CD4-positive, alpha-beta memory T cell (primary cell): Measurements from ENCODE around the gene MRPL58. TPM values are rescaled to one million over a fixed set of nuclear protein-coding genes. Genes with fewer than 3 reads are reported as not detected.

ENCODE experiments used
- polyA plus RNA-seq, 2 donors: library from polyadenylated mRNA; unstranded; fragments of 300-500 nt; fragmentation: Illumina TruSeq; gene quantifications; one replicate each; pipeline ENCODE4 v1.2.3, GENCODE V29; 2021
- total RNA-seq, 2 experiments: library from RNA; stranded (reverse); gene quantifications; one replicate each; pipeline ENCODE4 v1.2.3, GENCODE V29; 2021

MRPL58 gene
- total and polyA plus RNA-seq, 4 experiments from 2014 or later, result 22.6 to 62.2 (median 41.6) TPM

Other genes starting within 250 kb of the MRPL58 start
- gene NAT9, start 236.3 kb upstream of the MRPL58 start, total RNA-seq, result 10 to 100 TPM; 60.0 to 70.3 TPM
- gene NAT9, start 236.3 kb upstream of the MRPL58 start, polyA plus RNA-seq, result 10 to 100 TPM; 11.9 to 19.1 TPM
- gene GRIN2C, start 152.8 kb upstream of the MRPL58 start, total RNA-seq, result under 1 TPM in 1 of 2 experiments, not detected in 1; 0.09 TPM
- gene GRIN2C, start 152.8 kb upstream of the MRPL58 start, polyA plus RNA-seq, result not detected
- gene FDXR, start 139.7 kb upstream of the MRPL58 start, total RNA-seq, result 10 to 100 TPM; 16.6 to 21.8 TPM
- 1 to 10 TPM; 2.7 to 4.6 TPM for gene FDXR, start 139.7 kb upstream of the MRPL58 start, polyA plus RNA-seq
- gene FADS6, start 119.0 kb upstream of the MRPL58 start, total RNA-seq, result not detected
- not detected for gene FADS6, start 119.0 kb upstream of the MRPL58 start, polyA plus RNA-seq
- not detected for gene USH1G, start 89.4 kb upstream of the MRPL58 start, total RNA-seq
- not detected for gene USH1G, start 89.4 kb upstream of the MRPL58 start, polyA plus RNA-seq
- not detected for gene OTOP2, start 88.4 kb upstream of the MRPL58 start, total RNA-seq
- gene OTOP2, start 88.4 kb upstream of the MRPL58 start, polyA plus RNA-seq, result not detected
- not detected for gene OTOP3, start 76.8 kb upstream of the MRPL58 start, total RNA-seq
- not detected for gene OTOP3, start 76.8 kb upstream of the MRPL58 start, polyA plus RNA-seq
- gene HID1, start 39.9 kb upstream of the MRPL58 start, total RNA-seq, result 10 to 100 TPM; 17.5 to 19.5 TPM
- gene HID1, start 39.9 kb upstream of the MRPL58 start, polyA plus RNA-seq, result 1 to 10 TPM; 3.0 to 5.1 TPM
- under 1 TPM; 0.08 to 0.20 TPM for gene CDR2L, start 25.0 kb upstream of the MRPL58 start, total RNA-seq
- gene CDR2L, start 25.0 kb upstream of the MRPL58 start, polyA plus RNA-seq, result not detected
- gene ATP5PD, start 34.3 kb downstream of the MRPL58 start, total RNA-seq, result 100 to 1,000 TPM; 167 to 171 TPM
- gene ATP5PD, start 34.3 kb downstream of the MRPL58 start, polyA plus RNA-seq, result 100 to 1,000 TPM; 428 to 552 TPM
- 10 to 100 TPM; 31.1 to 31.7 TPM for gene KCTD2, start 34.6 kb downstream of the MRPL58 start, total RNA-seq
- 10 to 100 TPM in 1 of 2 donors, 1 to 10 TPM in 1; 2.3 to 11.6 TPM for gene KCTD2, start 34.6 kb downstream of the MRPL58 start, polyA plus RNA-seq
- 10 to 100 TPM; 12.5 to 13.9 TPM for gene SLC16A5, start 75.3 kb downstream of the MRPL58 start, total RNA-seq
- gene SLC16A5, start 75.3 kb downstream of the MRPL58 start, polyA plus RNA-seq, result 1 to 10 TPM; 2.9 to 3.7 TPM
- 10 to 100 TPM; 20.0 to 21.9 TPM for gene ARMC7, start 97.3 kb downstream of the MRPL58 start, total RNA-seq
- 1 to 10 TPM; 1.3 to 3.5 TPM for gene ARMC7, start 97.3 kb downstream of the MRPL58 start, polyA plus RNA-seq
- 10 to 100 TPM; 40.1 to 46.6 TPM for gene NT5C, start 119.1 kb downstream of the MRPL58 start, total RNA-seq
- gene NT5C, start 119.1 kb downstream of the MRPL58 start, polyA plus RNA-seq, result 10 to 100 TPM; 22.4 to 32.6 TPM
- 10 to 100 TPM; 37.8 to 38.9 TPM for gene JPT1, start 141.8 kb downstream of the MRPL58 start, total RNA-seq
- 100 to 1,000 TPM; 105 to 130 TPM for gene JPT1, start 141.8 kb downstream of the MRPL58 start, polyA plus RNA-seq
- 100 to 1,000 TPM; 255 to 264 TPM for gene SUMO2, start 170.3 kb downstream of the MRPL58 start, total RNA-seq
- 100 to 1,000 TPM; 302 to 416 TPM for gene SUMO2, start 170.3 kb downstream of the MRPL58 start, polyA plus RNA-seq
- gene NUP85, start 193.0 kb downstream of the MRPL58 start, total RNA-seq, result 100 to 1,000 TPM; 137 to 164 TPM
- 10 to 100 TPM; 33.4 to 49.1 TPM for gene NUP85, start 193.0 kb downstream of the MRPL58 start, polyA plus RNA-seq
- gene GGA3, start 248.9 kb downstream of the MRPL58 start, total RNA-seq, result 100 to 1,000 TPM; 121 to 122 TPM
- gene GGA3, start 248.9 kb downstream of the MRPL58 start, polyA plus RNA-seq, result 10 to 100 TPM in 1 of 2 donors, 1 to 10 TPM in 1; 7.7 to 25.8 TPM
- gene MRPS7, start 249.2 kb downstream of the MRPL58 start, total RNA-seq, result 10 to 100 TPM; 34.1 to 36.3 TPM
- gene MRPS7, start 249.2 kb downstream of the MRPL58 start, polyA plus RNA-seq, result 100 to 1,000 TPM; 107 to 150 TPM